ENCODE data around the gene CAPN13.

GRCh38 chr2:30781451-30781850 lies 25.8 kb downstream of the CAPN13 start:
- TF ChIP-seq, protein P1, sequence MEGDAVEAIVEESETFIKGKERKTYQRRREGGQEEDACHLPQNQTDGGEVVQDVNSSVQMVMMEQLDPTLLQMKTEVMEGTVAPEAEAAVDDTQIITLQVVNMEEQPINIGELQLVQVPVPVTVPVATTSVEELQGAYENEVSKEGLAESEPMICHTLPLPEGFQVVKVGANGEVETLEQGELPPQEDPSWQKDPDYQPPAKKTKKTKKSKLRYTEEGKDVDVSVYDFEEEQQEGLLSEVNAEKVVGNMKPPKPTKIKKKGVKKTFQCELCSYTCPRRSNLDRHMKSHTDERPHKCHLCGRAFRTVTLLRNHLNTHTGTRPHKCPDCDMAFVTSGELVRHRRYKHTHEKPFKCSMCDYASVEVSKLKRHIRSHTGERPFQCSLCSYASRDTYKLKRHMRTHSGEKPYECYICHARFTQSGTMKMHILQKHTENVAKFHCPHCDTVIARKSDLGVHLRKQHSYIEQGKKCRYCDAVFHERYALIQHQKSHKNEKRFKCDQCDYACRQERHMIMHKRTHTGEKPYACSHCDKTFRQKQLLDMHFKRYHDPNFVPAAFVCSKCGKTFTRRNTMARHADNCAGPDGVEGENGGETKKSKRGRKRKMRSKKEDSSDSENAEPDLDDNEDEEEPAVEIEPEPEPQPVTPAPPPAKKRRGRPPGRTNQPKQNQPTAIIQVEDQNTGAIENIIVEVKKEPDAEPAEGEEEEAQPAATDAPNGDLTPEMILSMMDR (IDR thresholded peaks at IDR 0.05; ENCODE audit: extremely low read depth in 1 of 2, insufficient read depth in 1 of 2, low read depth in 1 of 2, low read length in 2 of 2), result no peak
- TF ChIP-seq POLR2AphosphoS5 (IDR thresholded peaks at IDR 0.05; ENCODE audit: insufficient read depth, low read depth, low read length), result no peak
- TF ChIP-seq EZH2 (IDR thresholded peaks at IDR 0.05; ENCODE audit: borderline replicate concordance, low read depth, low read length, severe bottlenecking), result no peak

All from endothelial cell of umbilical vein (primary cell).